K562 (cell line): ENCODE measurements around the gene DNAAF9. TPM values are rescaled to one million over a fixed set of nuclear protein-coding genes. Genes with fewer than 3 reads are reported as not detected.

ENCODE experiments used
- ATAC-seq: fragments of 200-7000 bp; cut with Tn5 transposase; 3 replicates; pipeline ENCODE4 v1.9.1; 2020; ENCODE audit warnings: moderate library complexity
- BruUV-seq: library from RNA; stranded (reverse); fragments of 400-500 nt; replicated peaks from 2 replicates; lab custom pipeline; 2021; lab: Mats Ljungman, UMichigan
- CTCF ChIA-PET: fragments of 300-600 bp; formaldehyde crosslinking; extraction: SDS; loops from one replicate; lab custom pipeline; 2021; ENCODE audit warnings: low intra/inter-chr PET ratio; lab: Yijun Ruan, JAX
- POLR2A ChIA-PET: fragments of 300-600, 350-650 bp; sonication (Branson Sonifier 250); formaldehyde crosslinking; extraction: SDS; loops from one replicate; lab custom pipeline; 2021; ENCODE audit warnings: antibody characterized with exemption, inconsistent platforms; lab: Yijun Ruan, JAX
- DNase-seq, 4 experiments: peaks; one replicate each; pipeline versions ENCODE4 v3.0.0 to v3.0.0-alpha.2; 2011 to 2018; ENCODE audit warnings: low spot score in 3 of 4, mixed read lengths in 3 of 4; ENCODE audit errors: extremely low read depth in 1 of 4
- FAIRE-seq: peaks from 2 replicates; lab custom pipeline; 2011; peaks lifted over from hg19 to GRCh38; lab: Jason Lieb, UNC
- H2AFZ ChIP-seq: 2 replicates; pipeline ENCODE4 v1.6.0; 2011; ENCODE audit warnings: low read depth, low read length, control low read depth, inconsistent platforms
- H3K27ac ChIP-seq: fragments of 200-600 bp; 3 replicates; pipeline ENCODE4 v1.8.0; 2011; ENCODE audit warnings: low read depth, mild to moderate bottlenecking, control low read depth, inconsistent platforms, low read length, moderate library complexity, mixed read lengths; ENCODE audit errors: extremely low read depth
- H3K27me3 ChIP-seq, 2 experiments: fragments of 300-600 bp in 1 of 2; 2 replicates in 1 of 2; 3 replicates in 1 of 2; pipeline versions ENCODE4 v1.6.0 to v1.8.0; 2011; ENCODE audit warnings: inconsistent platforms in 2 of 2, low read length in 2 of 2, mild to moderate bottlenecking in 1 of 2, mixed read lengths in 1 of 2, moderate library complexity in 1 of 2; ENCODE audit not compliant: control insufficient read depth in 2 of 2, insufficient read depth in 2 of 2
- H3K36me3 ChIP-seq: fragments of 300-600 bp; 3 replicates; pipeline ENCODE4 v1.8.0; 2011; ENCODE audit warnings: mild to moderate bottlenecking, low read length, inconsistent platforms; ENCODE audit not compliant: control insufficient read depth, insufficient read depth
- H3K4me1 ChIP-seq, 2 experiments: fragments of 200-600 bp in 1 of 2; replicated peaks in 1 of 2; 2 replicates in 1 of 2; 3 replicates in 1 of 2; pipeline versions ENCODE4 v1.5.1 to v1.8.0; 2011; ENCODE audit warnings: inconsistent platforms in 2 of 2, low read length in 2 of 2, mild to moderate bottlenecking in 1 of 2, mixed read lengths in 1 of 2, moderate library complexity in 1 of 2; ENCODE audit not compliant: control insufficient read depth in 2 of 2, insufficient read depth in 2 of 2
- H3K4me2 ChIP-seq: 2 replicates; pipeline ENCODE4 v1.6.1; 2011; ENCODE audit warnings: low read length, control low read depth, inconsistent platforms, mixed read lengths; ENCODE audit not compliant: insufficient read depth
- H3K4me3 ChIP-seq: fragments of 200-600 bp; sonication (generic), shearing (Covaris generic); 2 replicates; pipeline ENCODE4 v1.5.1; 2016; ENCODE audit warnings: control low read depth, inconsistent platforms
- H3K79me2 ChIP-seq: fragments of 200-600 bp; 3 replicates; pipeline ENCODE4 v1.8.0; 2011; ENCODE audit warnings: low read length, inconsistent platforms; ENCODE audit not compliant: control insufficient read depth, insufficient read depth
- H3K9ac ChIP-seq, 2 experiments: 2 replicates each; pipeline versions ENCODE4 v1.6.0 to v1.6.1; 2011; ENCODE audit warnings: low read depth in 2 of 2, low read length in 2 of 2, control low read depth in 1 of 2, inconsistent platforms in 1 of 2, mild to moderate bottlenecking in 1 of 2, mixed read lengths in 1 of 2; ENCODE audit not compliant: insufficient read depth in 1 of 2
- H3K9me1 ChIP-seq: one replicate; pipeline ENCODE4 v1.6.0; 2011; ENCODE audit warnings: inconsistent platforms, mild to moderate bottlenecking, low read length, moderate library complexity; ENCODE audit not compliant: control insufficient read depth, insufficient read depth
- H3K9me3 ChIP-seq: replicated peaks from 2 replicates; pipeline ENCODE4 v1.5.1; 2011; ENCODE audit warnings: low read depth, low read length, inconsistent platforms; ENCODE audit not compliant: control insufficient read depth, insufficient read depth
- H4K20me1 ChIP-seq: replicated peaks from 2 replicates; pipeline ENCODE4 v1.6.1; 2011; ENCODE audit warnings: low read length, inconsistent platforms, mixed read lengths; ENCODE audit not compliant: control insufficient read depth, insufficient read depth
- ETV6 ChIP-seq, 3 experiments: fragments of 150-350 bp in 1 of 3; sonication (generic) in 1 of 3; formaldehyde crosslinking in 1 of 3; IDR thresholded peaks; 2 replicates each; pipeline versions ENCODE4 v1.6.1 to v1.8.0; 2014 to 2022; ENCODE audit warnings: borderline replicate concordance in 2 of 3, low read depth in 2 of 3, antibody characterized with exemption in 1 of 3, low read length in 1 of 3, mild to moderate bottlenecking in 1 of 3, missing genetic modification reagents in 1 of 3
- HDAC6 ChIP-seq: IDR thresholded peaks from 2 replicates; pipeline ENCODE4 v1.6.1; 2012; ENCODE audit warnings: low read depth, mild to moderate bottlenecking, control low read depth, inconsistent platforms, low read length, moderate library complexity
- HLTF ChIP-seq: fragments of 450-650 bp; IDR thresholded peaks from 2 replicates; pipeline ENCODE4 v1.6.1; 2016
- HNRNPL ChIP-seq: fragments of 200-400 bp; formaldehyde crosslinking; IDR thresholded peaks from 2 replicates; pipeline ENCODE4 v1.6.1; 2017; ENCODE audit warnings: low read depth, mild to moderate bottlenecking, low read length
- MAFF ChIP-seq: IDR thresholded peaks from 2 replicates; pipeline ENCODE4 v1.6.1; 2012; ENCODE audit warnings: low read length, improper control_type of control experiment
- MTF1 ChIP-seq: fragments of 250-450 bp; sonication (Bioruptor Pico); IDR thresholded peaks from 2 replicates; pipeline ENCODE4 v1.9.0; 2021; ENCODE audit warnings: moderate library complexity, mild to moderate bottlenecking, inconsistent platforms, borderline replicate concordance
- NFE2 ChIP-seq: IDR thresholded peaks from 2 replicates; pipeline ENCODE4 v1.6.1; 2014; ENCODE audit warnings: antibody characterized with exemption, low read depth
- NFRKB ChIP-seq: fragments of 450-650 bp; IDR thresholded peaks from 2 replicates; pipeline ENCODE4 v1.6.1; 2016; ENCODE audit warnings: low read depth
- SIN3B ChIP-seq: fragments of 450-650 bp; IDR thresholded peaks from 2 replicates; pipeline ENCODE4 v1.6.1; 2017; ENCODE audit warnings: low read depth, mild to moderate bottlenecking, moderate library complexity
- SMAD2 ChIP-seq: fragments of 150-350 bp; IDR thresholded peaks from 2 replicates; pipeline ENCODE4 v1.6.1; 2014; ENCODE audit warnings: low read depth, mild to moderate bottlenecking, low read length
- WHSC1 ChIP-seq: IDR thresholded peaks from one replicate; pipeline ENCODE4 v1.6.1; 2012; ENCODE audit warnings: low read length, control low read depth, inconsistent platforms
- WGBS: fragments of 100-300 bp; shearing (Covaris generic); methylation state at CpG from one replicate; pipeline ENCODE4 v1.1.6; 2016; ENCODE audit warnings: low coverage, mixed read lengths; ENCODE audit not compliant: insufficient coverage; ENCODE audit errors: missing lambda C conversion rate; 5-methylcytosine and 5-hydroxymethylcytosine counted together
- in situ Hi-C: fragments of 300-500 bp; cut with MboI; formaldehyde crosslinking; loops from 4 replicates; pipeline ENCODE4 v1.15.0; 2018; ENCODE audit warnings: inconsistent platforms, mixed read lengths
- intact Hi-C: fragments of 100-400 bp; cut with micrococcal nuclease; formaldehyde crosslinking; loops from 2 replicates; pipeline ENCODE4 v1.14.2; 2022
- polyA plus RNA-seq, 8 experiments: library from polyadenylated mRNA; depleted of rRNA in 4 of 8; stranded (reverse) in 5 of 8; unstranded in 3 of 8; fragments of >200 nt; fragmentation: Nextera tagmentation in 2 of 8; fragmentation: Illumina TruSeq in 1 of 8; extraction: Ambion mirVana in 2 of 8; extraction: Trizol in 1 of 8; gene quantifications; 2 replicates each; pipeline versions ENCODE4 v1.2.1 to v1.2.3, GENCODE V29; 2011 to 2014; ENCODE audit warnings: inconsistent platforms in 1 of 8, missing spikeins in 1 of 8
- total RNA-seq, 7 experiments: library from RNA; depleted of rRNA in 6 of 7; stranded (reverse); fragments of >200 nt in 6 of 7; fragmentation: Illumina TruSeq in 2 of 7; extraction: Trizol in 2 of 7; gene quantifications; 2 replicates each; pipeline versions ENCODE4 v1.2.1 to v1.2.3, GENCODE V29; 2011 to 2021; ENCODE audit warnings: low replicate concordance in 1 of 7
- TF ChIP-seq, protein P1 (sequence below), 2 experiments: fragments of 450-650 bp; formaldehyde crosslinking in 1 of 2; IDR thresholded peaks; 2 replicates each; pipeline versions ENCODE4 v1.4.0 to v1.6.1; 2014 to 2020; ENCODE audit warnings: mild to moderate bottlenecking in 2 of 2, borderline replicate concordance in 1 of 2, low read depth in 1 of 2
- TF ChIP-seq, protein P2 (sequence below): fragments of 250-450 bp; sonication (Bioruptor Pico); IDR thresholded peaks from 2 replicates; pipeline ENCODE4 v1.8.0; 2021; ENCODE audit warnings: mild to moderate bottlenecking, moderate library complexity

Gene DNAAF9
- total and polyA plus RNA-seq, 9 of the 15 experiments (the other 6 are each of a cell fraction or from before 2014, with no cell fraction given), result 0.42 to 2.9 (median 1.9) TPM

DNA sequence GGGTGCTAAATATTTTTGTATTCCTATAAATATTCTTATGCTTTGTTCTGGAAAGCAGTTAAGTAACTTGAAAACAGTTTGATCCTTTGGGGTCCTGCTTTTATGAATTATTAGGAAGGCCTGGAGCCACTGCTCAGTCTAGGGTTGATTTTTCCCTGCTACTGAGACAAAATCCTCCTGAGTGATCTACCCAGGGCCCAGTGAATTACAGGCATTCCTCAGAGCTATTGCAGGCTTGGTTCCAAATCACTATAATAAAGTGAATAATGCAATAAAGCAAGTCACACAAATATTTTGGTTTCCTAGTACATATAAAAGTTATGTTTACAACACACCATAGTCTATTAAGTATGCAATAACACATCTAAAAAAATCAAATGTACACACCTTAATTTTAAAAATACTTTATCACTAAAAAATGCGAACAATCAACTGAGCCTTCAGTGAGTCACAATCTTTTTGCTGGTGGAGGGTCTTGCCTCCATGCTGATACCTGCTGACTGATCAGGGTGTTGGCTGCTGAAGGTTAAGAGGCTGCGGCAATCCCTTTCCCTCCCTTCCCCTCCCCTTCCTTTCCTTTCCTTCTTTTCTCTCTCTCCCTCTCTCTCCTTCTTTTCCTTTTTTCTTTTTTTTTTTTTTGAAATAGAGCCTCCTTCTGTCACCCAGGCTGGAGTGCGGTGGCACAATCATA lies 43.0 kb downstream of the DNAAF9 start:
- no peaks in the 10 kb centered on the region for H3K9me3 ChIP-seq
- H3K4me3 ChIP-seq, result no peak overlapping the region
- no peak overlapping the region for H3K9ac ChIP-seq
- ChIA-PET POLR2A (no interaction called here), CTCF (no interaction called here)
- H3K27ac ChIP-seq, result no peak overlapping the region
- no peak overlapping the region for H2AFZ ChIP-seq
- no peak overlapping the region for H3K4me2 ChIP-seq
- no peak for FAIRE-seq
- in situ Hi-C loops, result no loop called here
- H4K20me1 ChIP-seq, result no peaks in the 10 kb centered on the region
- BruUV-seq, result no TSS peak
- WGBS, result 85% methylated on average over 2 of the region's 3 CpGs
- H3K9me1 ChIP-seq, result no peaks in the 10 kb centered on the region
- no peak for DNase-seq
- ATAC-seq, result no peak
- H3K79me2 ChIP-seq, result no peaks in the 10 kb centered on the region
- no peaks in the 10 kb centered on the region for H3K27me3 ChIP-seq
- H3K4me1 ChIP-seq, result peaks cover 0 to 2% of the 10 kb centered on the region in 2 experiments; a peak in 2 of 5 replicates
- intact Hi-C loops, result no loop called here
- no peaks in the 10 kb centered on the region for H3K36me3 ChIP-seq
- TF ChIP-seq HDAC6 (no peak), ETV6 (IDR thresholded peaks at IDR 0.05; ENCODE audit: borderline replicate concordance in 1 of 2, low read depth in 2 of 2, low read length in 1 of 2) (no peak), ETV6 (CRISPR knock-in tag; IDR thresholded peaks at IDR 0.05; ENCODE audit: borderline replicate concordance) (no peak), NFRKB (no peak), NFE2 (no peak), MAFF (no peak), SMAD2 (no peak), MTF1 (no peak), SIN3B (no peak), HNRNPL (no peak), WHSC1 (no peak), HLTF (no peak)
- TF ChIP-seq, protein P1, sequence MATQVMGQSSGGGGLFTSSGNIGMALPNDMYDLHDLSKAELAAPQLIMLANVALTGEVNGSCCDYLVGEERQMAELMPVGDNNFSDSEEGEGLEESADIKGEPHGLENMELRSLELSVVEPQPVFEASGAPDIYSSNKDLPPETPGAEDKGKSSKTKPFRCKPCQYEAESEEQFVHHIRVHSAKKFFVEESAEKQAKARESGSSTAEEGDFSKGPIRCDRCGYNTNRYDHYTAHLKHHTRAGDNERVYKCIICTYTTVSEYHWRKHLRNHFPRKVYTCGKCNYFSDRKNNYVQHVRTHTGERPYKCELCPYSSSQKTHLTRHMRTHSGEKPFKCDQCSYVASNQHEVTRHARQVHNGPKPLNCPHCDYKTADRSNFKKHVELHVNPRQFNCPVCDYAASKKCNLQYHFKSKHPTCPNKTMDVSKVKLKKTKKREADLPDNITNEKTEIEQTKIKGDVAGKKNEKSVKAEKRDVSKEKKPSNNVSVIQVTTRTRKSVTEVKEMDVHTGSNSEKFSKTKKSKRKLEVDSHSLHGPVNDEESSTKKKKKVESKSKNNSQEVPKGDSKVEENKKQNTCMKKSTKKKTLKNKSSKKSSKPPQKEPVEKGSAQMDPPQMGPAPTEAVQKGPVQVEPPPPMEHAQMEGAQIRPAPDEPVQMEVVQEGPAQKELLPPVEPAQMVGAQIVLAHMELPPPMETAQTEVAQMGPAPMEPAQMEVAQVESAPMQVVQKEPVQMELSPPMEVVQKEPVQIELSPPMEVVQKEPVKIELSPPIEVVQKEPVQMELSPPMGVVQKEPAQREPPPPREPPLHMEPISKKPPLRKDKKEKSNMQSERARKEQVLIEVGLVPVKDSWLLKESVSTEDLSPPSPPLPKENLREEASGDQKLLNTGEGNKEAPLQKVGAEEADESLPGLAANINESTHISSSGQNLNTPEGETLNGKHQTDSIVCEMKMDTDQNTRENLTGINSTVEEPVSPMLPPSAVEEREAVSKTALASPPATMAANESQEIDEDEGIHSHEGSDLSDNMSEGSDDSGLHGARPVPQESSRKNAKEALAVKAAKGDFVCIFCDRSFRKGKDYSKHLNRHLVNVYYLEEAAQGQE (IDR thresholded peaks at IDR 0.05; ENCODE audit: borderline replicate concordance), result no peak
- TF ChIP-seq, protein P1 (CRISPR knock-in tag; IDR thresholded peaks at IDR 0.05; ENCODE audit: low read depth), result no peak
- TF ChIP-seq, protein P2, sequence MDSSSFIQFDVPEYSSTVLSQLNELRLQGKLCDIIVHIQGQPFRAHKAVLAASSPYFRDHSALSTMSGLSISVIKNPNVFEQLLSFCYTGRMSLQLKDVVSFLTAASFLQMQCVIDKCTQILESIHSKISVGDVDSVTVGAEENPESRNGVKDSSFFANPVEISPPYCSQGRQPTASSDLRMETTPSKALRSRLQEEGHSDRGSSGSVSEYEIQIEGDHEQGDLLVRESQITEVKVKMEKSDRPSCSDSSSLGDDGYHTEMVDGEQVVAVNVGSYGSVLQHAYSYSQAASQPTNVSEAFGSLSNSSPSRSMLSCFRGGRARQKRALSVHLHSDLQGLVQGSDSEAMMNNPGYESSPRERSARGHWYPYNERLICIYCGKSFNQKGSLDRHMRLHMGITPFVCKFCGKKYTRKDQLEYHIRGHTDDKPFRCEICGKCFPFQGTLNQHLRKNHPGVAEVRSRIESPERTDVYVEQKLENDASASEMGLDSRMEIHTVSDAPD (CRISPR knock-in tag), result no peak
